HK-2 (cell line): Measurements from ENCODE around the gene MTMR11.
"Not testable (repeated sequence)": the region's sequence is repeated elsewhere in the genome, so short reads cannot be mapped to it uniquely, and the experiment has no call there.

Source experiments
- DNase-seq: peaks from one replicate; pipeline ENCODE4 v3.0.0-alpha.2; 2018; ENCODE audit not compliant: unreplicated experiment

Gene MTMR11, protein sequence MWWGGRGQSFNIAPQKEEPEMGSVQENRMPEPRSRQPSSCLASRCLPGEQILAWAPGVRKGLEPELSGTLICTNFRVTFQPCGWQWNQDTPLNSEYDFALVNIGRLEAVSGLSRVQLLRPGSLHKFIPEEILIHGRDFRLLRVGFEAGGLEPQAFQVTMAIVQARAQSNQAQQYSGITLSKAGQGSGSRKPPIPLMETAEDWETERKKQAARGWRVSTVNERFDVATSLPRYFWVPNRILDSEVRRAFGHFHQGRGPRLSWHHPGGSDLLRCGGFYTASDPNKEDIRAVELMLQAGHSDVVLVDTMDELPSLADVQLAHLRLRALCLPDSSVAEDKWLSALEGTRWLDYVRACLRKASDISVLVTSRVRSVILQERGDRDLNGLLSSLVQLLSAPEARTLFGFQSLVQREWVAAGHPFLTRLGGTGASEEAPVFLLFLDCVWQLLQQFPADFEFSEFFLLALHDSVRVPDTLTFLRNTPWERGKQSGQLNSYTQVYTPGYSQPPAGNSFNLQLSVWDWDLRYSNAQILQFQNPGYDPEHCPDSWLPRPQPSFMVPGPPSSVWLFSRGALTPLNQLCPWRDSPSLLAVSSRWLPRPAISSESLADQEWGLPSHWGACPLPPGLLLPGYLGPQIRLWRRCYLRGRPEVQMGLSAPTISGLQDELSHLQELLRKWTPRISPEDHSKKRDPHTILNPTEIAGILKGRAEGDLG

DNA sequence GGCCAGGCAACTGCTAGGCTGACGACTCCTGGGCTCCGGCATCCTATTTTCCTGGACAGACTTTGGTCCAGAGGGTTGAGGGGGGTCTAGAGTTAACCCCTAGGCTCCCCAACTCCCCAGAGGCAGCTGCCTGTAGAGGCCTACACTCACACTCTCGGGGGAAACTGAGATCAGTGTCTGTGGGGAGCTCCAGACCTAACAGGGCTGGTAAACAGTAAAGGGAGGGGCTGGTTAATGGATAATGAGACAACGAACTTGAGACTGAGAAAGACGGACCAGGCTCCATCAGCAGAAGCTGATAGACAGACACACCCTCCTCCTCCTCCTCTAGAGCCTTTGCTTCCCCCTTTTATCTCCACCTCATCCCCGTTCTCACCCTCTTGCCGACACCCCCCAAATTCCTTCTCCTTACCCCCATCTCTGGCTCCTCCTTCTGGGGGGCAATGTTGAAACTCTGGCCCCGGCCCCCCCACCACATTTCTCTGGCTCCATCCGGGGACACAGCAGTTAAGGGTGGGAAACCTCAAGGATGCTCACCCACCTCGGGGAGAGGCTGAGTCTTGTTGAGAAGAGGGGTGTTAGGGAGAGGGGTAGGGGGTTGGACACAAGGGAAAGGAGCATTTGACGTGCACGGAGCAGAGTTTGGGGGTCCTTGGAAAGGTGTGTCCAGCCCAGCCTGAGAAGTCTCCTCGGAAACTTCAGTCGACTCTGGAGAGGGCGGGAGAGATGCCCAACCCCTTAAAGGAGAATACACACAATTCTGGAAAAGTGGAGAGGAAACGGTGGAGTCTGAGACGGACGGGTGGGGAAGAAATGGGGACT, at the start of gene MTMR11:
Gene MTMR11, minus strand, starts transcription at position 710 of the 822 bp plus-strand sequence. Its CDS starts 232 bp downstream, at position 478.
- DNase-seq: peak; percentile 23

DNA sequence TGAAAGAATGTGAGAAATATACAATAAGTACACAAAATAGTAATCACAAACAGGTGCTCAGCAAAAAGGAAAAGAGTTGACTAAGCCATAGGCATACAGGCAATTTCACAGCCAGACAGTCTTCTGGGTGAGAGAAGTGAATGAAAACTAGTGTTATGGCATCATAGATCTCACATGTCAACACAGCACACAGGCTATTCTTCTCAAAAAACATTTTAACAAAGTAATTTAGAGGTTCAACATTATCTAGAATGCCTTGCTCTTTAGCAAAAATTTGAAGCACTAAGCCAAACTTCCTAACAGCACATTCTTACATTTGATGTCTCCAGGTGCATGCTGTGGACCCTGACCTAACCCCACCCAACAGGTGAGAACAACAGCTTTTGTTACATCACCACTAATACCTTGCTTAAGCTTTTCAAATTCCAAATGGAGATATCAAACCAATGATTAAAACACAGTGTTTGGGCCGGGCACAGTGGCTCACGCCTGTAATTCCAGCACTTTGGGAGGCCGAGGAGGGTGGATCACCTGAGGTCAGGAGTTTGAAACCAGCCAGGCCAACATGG, 43.4 kb upstream of the MTMR11 start:
- no peak for DNase-seq

DNA sequence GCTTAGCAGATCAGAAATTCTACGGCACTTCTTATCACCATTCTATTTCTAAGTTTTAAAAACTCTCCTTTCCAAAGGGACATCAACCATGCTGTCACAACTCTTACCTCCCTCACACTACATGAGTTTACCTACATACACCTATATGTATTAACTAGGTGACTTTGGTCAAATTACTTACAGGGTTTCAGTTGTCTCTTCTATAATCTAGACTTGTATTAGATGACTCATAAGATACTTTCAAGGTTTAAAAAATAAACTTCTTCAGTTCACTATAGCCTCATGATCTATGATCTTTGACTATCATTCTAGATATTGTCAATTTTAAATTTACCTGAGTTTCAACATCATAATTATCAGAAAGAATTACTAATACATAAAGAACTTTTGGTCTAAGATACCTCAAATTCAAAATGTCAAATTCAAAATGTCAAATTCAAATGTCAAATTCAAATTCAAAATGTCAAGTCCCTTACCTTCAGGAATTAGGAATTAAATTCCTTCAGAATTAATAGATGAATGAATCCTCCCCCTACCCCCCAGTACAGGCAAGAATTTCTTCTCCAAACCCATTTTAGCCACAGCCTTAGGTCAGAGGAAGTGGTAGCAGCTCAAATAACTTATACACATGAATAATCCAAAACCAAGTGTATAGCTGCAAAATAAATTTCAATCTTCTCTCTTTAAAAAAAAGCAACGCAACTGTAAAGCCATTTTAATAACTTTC, 42.7 kb upstream of the MTMR11 start:
- no peak for DNase-seq

DNA sequence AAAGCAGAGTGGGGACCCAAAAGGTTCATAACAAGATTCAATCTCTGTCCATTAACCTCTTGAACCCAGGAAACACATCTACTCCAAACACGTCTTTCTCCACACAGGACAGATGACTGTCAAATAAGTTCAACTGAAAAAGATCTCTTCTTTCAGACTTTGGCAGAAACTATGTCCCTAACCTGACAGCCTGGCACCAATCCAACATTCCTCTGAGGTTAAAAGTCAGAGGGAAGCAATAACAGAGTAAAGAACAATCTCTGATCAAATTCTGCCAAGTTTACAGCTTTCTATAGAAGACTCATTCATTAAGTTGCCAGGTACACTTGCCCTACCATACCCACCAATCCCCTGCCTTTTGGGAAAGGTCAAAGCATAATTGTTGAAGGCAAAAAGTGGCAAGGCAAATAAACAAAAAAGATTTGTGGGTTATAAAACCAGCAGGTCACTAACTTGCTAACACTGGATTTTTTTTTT, 41.9 kb upstream of the MTMR11 start:
- DNase-seq: peak; percentile 38

DNA sequence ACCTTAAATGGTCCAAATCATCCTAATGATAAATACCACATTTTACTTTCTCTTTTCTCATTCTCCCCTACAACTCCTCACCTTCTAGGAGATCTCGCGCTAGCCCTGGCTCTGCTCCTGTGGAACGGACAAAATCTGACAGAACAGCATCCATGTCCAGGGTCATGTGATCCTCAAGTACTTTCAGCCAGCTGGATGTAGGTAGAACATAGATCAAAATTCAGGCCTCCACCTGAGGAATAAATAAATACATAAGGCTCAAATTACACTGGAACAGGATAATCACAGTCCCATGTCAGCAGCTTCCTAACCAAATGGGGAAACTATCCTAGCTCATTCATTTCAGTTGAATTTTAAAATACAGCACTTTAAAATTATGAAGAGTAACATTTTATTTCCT, 40.7 kb upstream of the MTMR11 start:
- DNase-seq: no peak

DNA sequence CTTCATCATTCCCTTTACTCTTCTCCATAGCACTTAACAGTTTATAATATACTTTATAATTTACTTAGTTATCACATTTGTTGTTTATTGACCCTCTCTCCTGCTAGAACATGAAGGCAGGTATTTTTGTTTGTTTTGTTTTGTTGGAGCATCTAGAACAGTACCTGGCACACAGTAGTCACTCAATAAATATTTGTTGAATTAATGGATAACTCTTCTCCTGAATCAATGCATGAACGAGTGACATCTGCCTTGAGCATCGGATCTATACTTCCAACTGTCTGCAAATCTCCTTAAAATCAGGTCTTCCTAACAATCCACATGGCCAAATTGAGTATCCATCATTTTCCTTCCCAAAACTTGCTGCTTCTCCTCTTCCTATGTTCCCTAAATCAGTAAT, 35.9 kb upstream of the MTMR11 start:
- no peak for DNase-seq

DNA sequence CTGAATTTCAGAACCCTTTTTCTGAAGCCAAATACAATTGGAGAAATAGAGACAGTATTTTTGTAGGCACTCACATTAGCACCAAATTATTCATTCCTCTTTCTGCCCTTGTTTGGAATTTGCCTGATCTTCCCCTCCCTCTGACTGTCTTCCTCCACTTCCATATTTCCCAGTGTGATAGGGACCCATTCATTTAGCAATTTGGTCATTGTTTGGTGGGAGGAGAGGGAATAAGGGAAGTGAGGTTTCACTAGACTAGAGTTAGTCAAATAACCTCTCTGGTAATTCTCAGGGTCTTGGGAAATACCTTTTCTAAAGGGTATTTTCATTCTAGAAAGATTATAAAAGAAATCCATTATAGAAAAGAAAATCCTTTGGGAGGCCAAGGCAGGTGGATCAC, 31.0 kb upstream of the MTMR11 start:
- DNase-seq: no peak

DNA sequence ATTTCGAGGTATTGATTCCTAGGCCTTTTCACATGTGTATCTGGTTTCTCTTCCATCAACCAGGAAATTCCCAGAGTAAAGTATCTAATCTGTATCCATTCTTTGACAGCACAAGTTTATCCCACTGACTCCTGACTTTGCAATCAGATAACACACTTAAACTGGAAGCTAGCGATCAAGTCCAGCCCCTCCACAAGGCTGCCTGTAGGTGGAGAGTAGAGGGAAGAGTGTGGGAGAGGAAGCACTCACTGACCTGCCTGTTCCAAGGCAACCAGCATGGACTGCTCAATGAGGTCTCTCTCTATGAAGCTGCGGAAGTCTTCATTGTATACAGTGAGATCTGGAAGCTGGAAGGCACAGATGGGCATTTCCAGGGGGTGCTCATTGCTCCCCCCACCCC, 30.4 kb upstream of the MTMR11 start:
- no peak for DNase-seq

DNA sequence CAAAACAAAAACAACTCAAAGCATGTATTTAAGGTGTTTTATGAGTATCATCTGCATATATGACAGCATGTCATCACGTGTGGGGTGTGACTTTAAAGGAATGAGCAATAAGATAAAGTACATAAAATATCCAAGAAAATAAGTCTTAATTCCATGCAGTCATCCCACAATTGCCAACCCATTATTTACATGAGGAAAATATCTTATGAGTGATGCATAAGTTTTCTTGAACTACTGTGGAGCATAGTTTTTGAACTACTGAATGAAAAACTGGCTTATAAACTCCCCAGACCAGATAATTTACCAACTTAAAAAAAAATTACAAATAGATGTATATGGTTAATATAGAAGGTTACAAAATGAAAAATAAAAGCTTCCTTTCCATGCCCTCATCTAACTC, 29.7 kb upstream of the MTMR11 start:
- no peak for DNase-seq

DNA sequence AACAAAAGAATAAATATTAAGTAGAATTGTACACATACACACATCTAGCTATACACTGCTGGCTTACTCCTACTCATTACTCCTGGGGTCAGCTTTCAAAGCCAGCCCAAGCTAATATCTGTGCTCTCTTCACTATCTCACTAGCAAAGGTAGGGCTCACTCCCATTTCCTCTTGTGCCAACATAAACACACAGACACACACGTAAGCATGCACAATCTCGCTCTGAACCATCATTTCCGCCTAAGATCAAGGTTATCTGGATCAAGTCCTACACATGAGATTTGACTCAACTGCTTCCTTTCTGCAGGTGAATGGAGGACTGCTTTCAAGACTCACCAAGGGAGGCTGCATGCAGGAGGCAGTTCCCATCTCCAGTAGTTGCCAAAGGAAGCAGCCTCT, 28.8 kb upstream of the MTMR11 start:
- no peak for DNase-seq

DNA sequence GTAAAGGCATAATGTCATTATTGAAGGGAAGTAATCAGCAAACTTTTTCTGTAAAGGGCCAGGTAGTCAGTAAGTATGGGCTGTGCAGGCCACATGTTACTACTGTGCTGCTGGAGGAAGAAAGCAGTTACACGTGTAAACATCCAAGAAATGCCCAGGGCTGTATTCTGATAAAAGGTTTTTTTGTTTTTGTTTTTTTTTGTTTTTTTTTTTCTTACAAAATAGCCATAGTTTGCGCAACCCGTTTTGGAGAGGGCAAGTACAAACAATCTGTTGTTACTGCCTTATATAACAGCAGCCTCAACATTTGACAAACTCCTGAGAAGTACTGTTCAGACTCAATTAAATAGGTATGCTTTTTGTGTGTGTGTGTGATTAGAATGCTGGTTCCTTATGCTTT, 26.7 kb upstream of the MTMR11 start:
- DNase-seq: no peak

DNA sequence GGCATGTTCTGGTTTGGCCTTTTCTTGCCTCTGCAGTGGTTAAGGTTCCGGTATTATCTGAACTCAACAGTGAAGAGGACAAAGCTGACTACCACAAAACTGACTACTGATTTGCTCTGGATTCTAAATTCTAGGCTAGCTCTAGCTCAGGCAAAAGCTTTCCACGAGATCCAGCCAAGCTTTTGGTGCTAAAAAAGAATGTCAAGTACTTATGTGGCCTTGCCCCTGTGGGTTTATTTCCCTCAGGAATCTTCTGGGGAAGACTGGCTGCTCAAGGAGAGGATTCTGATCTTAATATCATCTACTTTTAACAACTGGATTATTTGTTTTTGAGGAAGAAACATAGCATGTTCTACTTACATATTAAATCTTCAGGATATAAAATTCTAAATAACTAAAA, 26.1 kb upstream of the MTMR11 start:
- no peak for DNase-seq

DNA sequence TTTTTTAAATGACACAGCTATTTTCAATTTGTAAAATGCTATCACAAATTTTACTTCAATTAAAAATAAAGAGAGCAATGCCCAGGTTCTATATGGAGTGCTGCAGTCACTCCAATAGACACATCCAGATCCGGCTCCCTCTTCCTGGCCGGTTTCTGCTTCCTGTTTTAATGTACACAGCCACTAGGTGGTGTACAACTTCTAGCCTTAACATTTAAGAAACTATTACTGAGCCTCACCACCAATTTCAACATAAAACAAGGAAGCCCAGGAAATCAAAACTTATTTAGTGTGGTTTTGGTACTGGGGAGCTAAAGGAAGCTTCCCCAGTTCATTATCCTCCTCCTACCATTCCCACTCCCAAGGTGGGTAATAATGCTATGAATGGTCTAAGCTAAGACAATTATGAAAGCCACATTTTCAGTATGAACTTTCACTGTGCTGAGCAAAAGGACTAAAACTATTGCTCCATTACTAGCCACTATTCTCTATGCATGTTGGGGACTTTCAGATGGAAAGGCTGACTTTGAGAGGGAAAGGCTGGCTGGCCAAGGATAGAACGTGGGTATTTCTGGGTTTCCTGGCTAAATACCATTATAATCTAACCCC, 25.5 kb upstream of the MTMR11 start:
- peak; percentile 41 for DNase-seq

DNA sequence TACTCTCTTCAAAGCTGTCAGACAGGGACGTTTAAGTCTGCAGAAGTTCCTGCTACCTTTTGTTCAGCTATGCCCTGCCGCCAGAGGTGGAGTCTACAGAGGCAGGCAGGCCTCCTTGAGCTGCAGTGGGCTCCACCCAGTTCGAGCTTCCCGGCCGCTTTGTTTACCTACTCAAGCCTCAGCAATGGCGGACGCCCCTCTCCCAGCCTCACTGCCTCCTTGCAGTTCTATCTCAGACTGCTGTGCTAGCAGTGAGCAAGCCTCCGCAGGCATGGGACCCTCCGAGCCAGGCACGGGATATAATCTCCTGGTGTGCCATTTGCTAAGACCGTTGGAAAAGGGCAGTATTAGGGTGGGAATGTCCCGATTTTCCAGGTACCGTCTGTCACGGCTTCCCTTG, 20.9 kb upstream of the MTMR11 start:
- not testable (repeated sequence) for DNase-seq

DNA sequence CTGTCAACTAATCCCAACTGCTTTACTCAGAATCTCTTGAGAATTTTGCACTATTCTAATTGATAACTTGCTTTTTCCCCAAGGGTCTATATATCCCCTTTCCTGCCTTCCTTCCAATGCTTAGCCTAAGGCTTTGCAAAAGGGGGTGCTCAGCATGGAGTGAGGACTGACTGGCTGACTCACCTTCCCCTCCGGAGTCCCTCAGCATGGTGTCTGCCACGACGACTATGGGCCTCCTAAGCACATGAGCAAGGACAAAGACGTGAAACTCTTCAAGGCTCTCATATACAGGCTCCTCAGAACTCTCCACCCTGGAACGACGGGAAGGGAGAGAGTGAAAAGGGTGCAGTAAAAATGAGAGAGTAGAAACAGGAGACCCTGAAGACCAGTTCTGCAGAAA, 13.2 kb upstream of the MTMR11 start:
- no peak for DNase-seq

DNA sequence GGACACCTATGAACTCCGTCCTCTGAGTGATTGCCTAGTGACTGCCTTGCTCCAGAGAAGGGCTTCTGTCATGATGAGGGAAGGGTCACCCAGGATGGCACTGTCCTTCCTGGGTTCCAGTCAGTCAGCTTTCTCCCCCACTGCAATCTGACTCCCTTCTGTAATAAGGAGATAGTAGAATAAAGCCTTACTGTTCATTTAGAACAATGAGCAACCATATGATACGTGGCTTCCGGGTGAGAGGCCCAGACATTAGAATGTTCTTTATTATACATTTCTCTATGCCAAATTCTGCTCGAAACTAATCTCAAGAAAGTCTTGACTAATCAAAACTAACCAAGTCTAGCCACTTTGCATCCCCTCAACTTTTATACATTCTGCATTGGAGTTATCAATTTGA, 8.5 kb upstream of the MTMR11 start:
- no peak for DNase-seq

DNA sequence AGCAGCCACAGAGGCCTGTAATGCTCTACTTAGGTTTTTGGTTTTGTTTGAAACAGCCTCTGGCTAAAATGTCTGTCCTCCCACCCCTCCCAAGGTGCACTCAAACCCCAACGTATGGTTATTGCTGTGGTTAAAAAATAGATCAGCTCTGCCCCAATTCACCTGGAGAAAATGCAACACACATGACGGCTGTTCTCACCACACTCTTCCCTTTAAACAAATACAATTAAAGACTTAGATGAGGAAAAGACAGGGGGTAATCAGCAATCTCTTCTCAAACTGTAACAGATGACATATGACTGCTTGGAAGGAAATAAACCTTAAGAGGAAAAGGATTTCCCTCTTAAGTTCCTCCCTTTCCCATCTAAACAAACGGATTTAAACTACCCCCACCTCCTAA, 6.2 kb upstream of the MTMR11 start:
- no peak for DNase-seq

DNA sequence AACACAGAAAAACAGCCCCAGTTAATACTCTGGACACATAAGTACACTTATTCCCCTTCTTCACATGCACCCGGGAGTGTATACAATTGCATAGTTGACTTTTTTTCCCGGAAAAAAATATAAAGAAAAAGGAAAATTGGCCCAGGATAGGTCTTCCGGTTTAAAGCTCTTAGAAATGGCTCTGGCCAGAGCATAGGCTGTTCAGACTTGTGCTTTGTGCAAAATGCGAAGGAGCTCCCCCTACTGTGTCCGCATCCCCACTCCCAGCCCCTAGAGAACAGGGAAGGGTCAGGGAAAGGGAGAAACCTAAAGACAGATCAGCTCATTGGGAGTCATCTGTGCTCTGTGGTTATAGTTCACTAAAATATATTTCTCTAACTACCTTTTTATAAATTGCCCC, 5.5 kb upstream of the MTMR11 start:
- DNase-seq: no peak

DNA sequence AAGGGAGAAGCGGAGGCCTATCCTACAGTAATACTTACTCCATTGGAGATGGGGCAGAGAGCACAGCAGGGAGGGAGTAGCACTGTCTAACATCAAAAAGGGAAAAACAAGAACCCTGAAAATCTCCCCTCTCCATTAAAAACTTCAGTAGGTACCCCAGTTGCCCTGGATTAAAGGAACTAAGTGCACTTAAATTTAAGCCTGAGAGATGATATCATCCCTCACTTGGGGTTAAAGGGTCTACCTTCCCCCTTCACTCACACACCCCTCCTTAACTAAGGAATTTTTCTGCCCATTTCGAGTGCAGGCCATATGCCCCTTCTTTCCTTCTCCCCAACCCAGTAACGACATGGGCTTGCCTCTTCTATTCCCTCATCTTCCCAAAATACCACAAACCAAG, 3.7 kb upstream of the MTMR11 start:
- no peak for DNase-seq

DNA sequence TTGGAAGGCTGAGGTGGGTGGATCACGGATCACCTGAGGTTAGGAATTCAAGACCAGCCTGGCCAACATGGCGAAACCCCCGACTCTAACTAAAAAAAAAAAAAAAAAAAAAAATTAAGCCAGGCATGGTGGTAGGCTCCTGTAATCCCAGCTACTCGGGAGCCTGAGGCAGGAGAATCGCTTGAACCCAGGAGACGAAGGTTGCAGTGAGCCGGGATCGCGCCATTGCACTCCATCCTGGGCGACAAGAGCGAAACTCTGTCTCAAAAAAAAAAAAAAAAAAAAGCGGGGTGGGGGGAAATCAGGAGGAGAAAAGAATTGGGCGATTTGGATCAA, 2.0 kb upstream of the MTMR11 start:
- not testable (repeated sequence) for DNase-seq

DNA sequence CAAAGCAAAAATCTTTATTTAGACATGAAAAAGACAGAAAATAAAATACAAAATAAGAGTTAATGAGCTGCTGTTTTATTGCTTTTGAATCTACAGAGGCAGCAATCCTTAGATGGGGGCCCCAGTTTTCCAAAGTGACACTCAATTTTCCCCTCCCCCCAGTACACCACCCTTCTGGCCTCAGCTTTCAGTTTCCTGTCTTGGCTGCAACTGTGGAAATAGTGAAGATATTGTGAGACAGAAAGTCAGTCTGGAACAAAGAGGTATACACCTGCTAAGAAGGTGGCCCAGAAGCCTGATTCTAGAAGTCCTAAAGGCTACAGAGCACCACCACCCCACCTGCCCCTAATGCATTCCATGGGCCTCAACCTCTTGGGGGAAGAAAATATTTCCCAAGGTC, 1.1 kb upstream of the MTMR11 start:
- DNase-seq: no peak
